HepG2 (cell line): ENCODE measurements around the gene ACTA2. TPM values are rescaled to one million over a fixed set of nuclear protein-coding genes. Genes with fewer than 3 reads are reported as not detected.

Experiments
- ATAC-seq: fragments of 200-7000 bp; cut with Tn5 transposase; 3 replicates; pipeline ENCODE4 v1.9.1; 2020; ENCODE audit warnings: mild to moderate bottlenecking, moderate library complexity
- BruUV-seq: library from RNA; stranded (reverse); fragments of 400-500 nt; replicated peaks from 2 replicates; lab custom pipeline; 2021; lab: Mats Ljungman, UMichigan
- CTCF ChIA-PET: fragments of 300-600 bp; formaldehyde crosslinking; extraction: SDS; loops from one replicate; lab custom pipeline; 2021; ENCODE audit warnings: low total read pairs, inconsistent platforms, low intra/inter-chr PET ratio; lab: Yijun Ruan, JAX
- POLR2A ChIA-PET: fragments of 350-600 bp; sonication (Branson Sonifier 250); formaldehyde crosslinking; loops from one replicate; lab custom pipeline; 2020; ENCODE audit warnings: antibody characterized with exemption, inconsistent platforms; lab: Yijun Ruan, JAX
- DNase-seq: peaks from one replicate; pipeline ENCODE4 v3.0.0-alpha.2; 2015; ENCODE audit warnings: low spot score
- FAIRE-seq: peaks from 3 replicates; lab custom pipeline; 2011; peaks lifted over from hg19 to GRCh38; lab: Jason Lieb, UNC
- H2AFZ ChIP-seq: one replicate; pipeline ENCODE4 v1.6.1; 2011; ENCODE audit warnings: low read length, inconsistent platforms
- H3K27ac ChIP-seq: fragments of 300-600 bp; 3 replicates; pipeline ENCODE4 v1.8.0; 2011; ENCODE audit warnings: mixed run types, mild to moderate bottlenecking, mixed read lengths, low read length, inconsistent platforms; ENCODE audit not compliant: insufficient read depth; ENCODE audit errors: extremely low read length
- H3K27me3 ChIP-seq, 2 experiments: fragments of 200-600 bp in 1 of 2; 2 replicates in 1 of 2; 3 replicates in 1 of 2; pipeline versions ENCODE4 v1.6.0 to v1.8.0; 2011; ENCODE audit warnings: low read length in 2 of 2, mild to moderate bottlenecking in 2 of 2, moderate library complexity in 2 of 2, inconsistent platforms in 1 of 2; ENCODE audit not compliant: insufficient read depth in 2 of 2, control insufficient read depth in 1 of 2
- H3K36me3 ChIP-seq, 2 experiments: fragments of 200-600 bp in 1 of 2; replicated peaks in 1 of 2; 2 replicates in 1 of 2; 3 replicates in 1 of 2; pipeline versions ENCODE4 v1.5.1 to v1.8.0; 2011; ENCODE audit warnings: low read length in 2 of 2, inconsistent platforms in 1 of 2; ENCODE audit not compliant: insufficient read depth in 2 of 2, control insufficient read depth in 1 of 2
- H3K4me1 ChIP-seq: 2 replicates; pipeline ENCODE4 v1.5.1; 2012; ENCODE audit warnings: low read length, inconsistent platforms; ENCODE audit not compliant: insufficient read depth
- H3K4me2 ChIP-seq: 2 replicates; pipeline ENCODE4 v1.6.0; 2011; ENCODE audit warnings: low read depth, low read length, inconsistent platforms
- H3K4me3 ChIP-seq, 3 experiments: fragments of 200-600 bp in 1 of 3; sonication (generic), shearing (Covaris generic) in 1 of 3; replicated peaks in 1 of 3; 2 replicates each; pipeline ENCODE4 v1.5.1; 2011 to 2016; ENCODE audit warnings: low read length in 3 of 3, inconsistent platforms in 2 of 3, low read depth in 2 of 3, mild to moderate bottlenecking in 2 of 3, control low read depth in 1 of 3, mixed read lengths in 1 of 3; ENCODE audit not compliant: insufficient read depth in 1 of 3
- H3K79me2 ChIP-seq: one replicate; pipeline ENCODE4 v1.6.1; 2011; ENCODE audit warnings: low read length, inconsistent platforms; ENCODE audit not compliant: insufficient read depth
- H3K9ac ChIP-seq: 2 replicates; pipeline ENCODE4 v1.6.0; 2011; ENCODE audit warnings: mild to moderate bottlenecking, low read depth, low read length, inconsistent platforms; ENCODE audit not compliant: insufficient read depth
- H3K9me3 ChIP-seq: 2 replicates; pipeline ENCODE4 v1.5.1; 2012; ENCODE audit warnings: mild to moderate bottlenecking, low read length
- H4K20me1 ChIP-seq: 2 replicates; pipeline ENCODE4 v1.6.0; 2011; ENCODE audit warnings: inconsistent platforms, mild to moderate bottlenecking, low read length, moderate library complexity; ENCODE audit not compliant: insufficient read depth
- SAP130 ChIP-seq: IDR thresholded peaks from 2 replicates; pipeline ENCODE4 v1.6.1; 2016; ENCODE audit warnings: low read depth
- ZNF274 ChIP-seq: sonication (generic); formaldehyde crosslinking; IDR thresholded peaks from 2 replicates; pipeline ENCODE4 v1.5.1; 2020; ENCODE audit warnings: mild to moderate bottlenecking, missing genetic modification reagents
- WGBS: methylation state at CpG from one replicate; pipeline ENCODE4 v1.1.6; 2017; ENCODE audit warnings: low lambda C conversion rate; 5-methylcytosine and 5-hydroxymethylcytosine counted together
- in situ Hi-C: cut with HindIII; loops from 2 replicates; pipeline ENCODE4 v1.10.0; 2017; ENCODE audit warnings: low pct_unique_long_range_greater_than_20kb; ENCODE audit not compliant: extremely low pct_ligation_motif_present
- intact Hi-C: fragments of 100-400 bp; cut with micrococcal nuclease; formaldehyde crosslinking; loops from one replicate; pipeline ENCODE4 v1.10.0; 2022; ENCODE audit not compliant: unreplicated experiment
- polyA plus RNA-seq, 8 experiments: library from polyadenylated mRNA; depleted of rRNA in 3 of 8; stranded (reverse) in 7 of 8; unstranded in 1 of 8; fragments of >200 nt; fragmentation: Illumina TruSeq in 4 of 8; extraction: Trizol in 4 of 8; gene quantifications; 2 replicates each; pipeline versions ENCODE4 v1.2.1 to v1.2.3, GENCODE V29; 2011 to 2016; ENCODE audit warnings: low read depth in 4 of 8, missing spikeins in 1 of 8, mixed read lengths in 1 of 8; ENCODE audit not compliant: insufficient read depth in 1 of 8
- total RNA-seq, 5 experiments: library from RNA; depleted of rRNA; stranded (reverse); fragments of >200 nt; fragmentation: Illumina TruSeq; extraction: Trizol; gene quantifications; 2 replicates each; pipeline ENCODE4 v1.2.3, GENCODE V29; 2016; ENCODE audit warnings: low read depth in 1 of 5
- TF ChIP-seq, protein P1 (sequence below): sonication (generic); formaldehyde crosslinking; IDR thresholded peaks from 2 replicates; pipeline ENCODE4 v1.4.0; 2020; ENCODE audit warnings: low read depth, missing genetic modification reagents
- TF ChIP-seq, protein P2 (sequence below): sonication (generic); formaldehyde crosslinking; IDR thresholded peaks from 2 replicates; pipeline ENCODE4 v1.5.0; 2020; ENCODE audit warnings: mild to moderate bottlenecking, missing genetic modification reagents

Gene ACTA2
- total and polyA plus RNA-seq, 2 of the 13 experiments (the other 11 are each of a cell fraction or from before 2014, with no cell fraction given): 21.8 to 59.9 TPM

DNA sequence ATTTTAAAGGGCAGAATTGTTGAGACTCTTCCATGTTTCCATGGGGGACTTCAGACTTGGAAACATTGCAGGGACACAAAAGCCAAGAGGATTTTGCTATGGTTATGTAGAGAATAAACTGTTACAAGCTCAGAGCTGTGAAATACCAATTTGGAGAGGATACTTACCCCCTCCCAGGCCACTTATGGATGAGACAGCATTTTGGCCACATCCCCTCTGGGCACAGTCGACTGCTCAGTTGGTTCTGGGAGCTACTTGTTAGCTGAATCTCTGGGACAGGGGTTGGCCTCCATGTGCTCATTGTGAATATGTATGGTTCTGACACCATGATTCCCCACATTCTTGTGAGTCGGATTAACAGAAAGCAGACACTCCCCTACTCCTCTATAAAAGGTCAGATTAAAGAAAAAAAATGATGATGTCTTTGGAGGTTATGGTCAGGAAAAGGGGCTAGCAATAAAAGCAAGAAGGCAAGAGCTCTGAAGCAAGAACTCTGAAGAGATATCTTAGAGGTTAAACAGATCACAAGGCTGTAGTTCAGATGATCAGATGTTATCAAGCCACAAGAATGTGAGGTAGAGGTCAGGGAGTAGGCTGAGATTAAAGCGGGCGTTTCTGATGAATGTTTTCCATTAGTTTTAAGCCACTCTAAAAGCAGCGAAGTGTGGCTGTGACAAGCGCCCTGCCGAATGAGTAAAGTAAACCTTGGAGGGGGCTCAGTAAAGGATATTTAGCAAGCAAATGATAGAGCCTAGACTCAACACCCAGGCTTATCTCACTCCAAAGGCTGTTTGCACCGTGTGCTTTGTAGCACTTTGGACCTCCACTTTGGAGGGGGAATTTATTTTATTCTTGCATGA is 55.3 kb downstream of the ACTA2 start:
- ChIA-PET CTCF (no interaction called here), POLR2A (no interaction called here)
- Histone ChIP-seq H3K9me3 (no peaks in the 10 kb centered on the region), H3K9ac (peak overlapping the region; percentile 2), H3K4me2 (peak overlapping the region; percentile 60), H2AFZ (no peak overlapping the region), H3K79me2 (no peaks in the 10 kb centered on the region), H3K27me3 (no peaks in the 10 kb centered on the region), H3K4me3 (peak overlapping the region in 1 of 3 experiments; percentile 17; a peak in 1 of 6 replicates), H3K27ac (peak overlapping the region; percentile 24), H3K36me3 (no peaks in the 10 kb centered on the region), H3K4me1 (peaks cover 34% of the 10 kb centered on the region), H4K20me1 (no peaks in the 10 kb centered on the region)
- DNase-seq: peak; percentile 44
- ATAC-seq: peak; percentile 68
- peak; percentile 26 for FAIRE-seq
- intact Hi-C loops: loop anchor here (1.0 to 5.0 kb wide), 2 partner anchors 35 to 105 kb away; no protein-coding TSS in a partner anchor
- WGBS: 18% methylated on average over 8 of the region's 8 CpGs
- in situ Hi-C loops: no loop called here
- TF ChIP-seq, protein P1, sequence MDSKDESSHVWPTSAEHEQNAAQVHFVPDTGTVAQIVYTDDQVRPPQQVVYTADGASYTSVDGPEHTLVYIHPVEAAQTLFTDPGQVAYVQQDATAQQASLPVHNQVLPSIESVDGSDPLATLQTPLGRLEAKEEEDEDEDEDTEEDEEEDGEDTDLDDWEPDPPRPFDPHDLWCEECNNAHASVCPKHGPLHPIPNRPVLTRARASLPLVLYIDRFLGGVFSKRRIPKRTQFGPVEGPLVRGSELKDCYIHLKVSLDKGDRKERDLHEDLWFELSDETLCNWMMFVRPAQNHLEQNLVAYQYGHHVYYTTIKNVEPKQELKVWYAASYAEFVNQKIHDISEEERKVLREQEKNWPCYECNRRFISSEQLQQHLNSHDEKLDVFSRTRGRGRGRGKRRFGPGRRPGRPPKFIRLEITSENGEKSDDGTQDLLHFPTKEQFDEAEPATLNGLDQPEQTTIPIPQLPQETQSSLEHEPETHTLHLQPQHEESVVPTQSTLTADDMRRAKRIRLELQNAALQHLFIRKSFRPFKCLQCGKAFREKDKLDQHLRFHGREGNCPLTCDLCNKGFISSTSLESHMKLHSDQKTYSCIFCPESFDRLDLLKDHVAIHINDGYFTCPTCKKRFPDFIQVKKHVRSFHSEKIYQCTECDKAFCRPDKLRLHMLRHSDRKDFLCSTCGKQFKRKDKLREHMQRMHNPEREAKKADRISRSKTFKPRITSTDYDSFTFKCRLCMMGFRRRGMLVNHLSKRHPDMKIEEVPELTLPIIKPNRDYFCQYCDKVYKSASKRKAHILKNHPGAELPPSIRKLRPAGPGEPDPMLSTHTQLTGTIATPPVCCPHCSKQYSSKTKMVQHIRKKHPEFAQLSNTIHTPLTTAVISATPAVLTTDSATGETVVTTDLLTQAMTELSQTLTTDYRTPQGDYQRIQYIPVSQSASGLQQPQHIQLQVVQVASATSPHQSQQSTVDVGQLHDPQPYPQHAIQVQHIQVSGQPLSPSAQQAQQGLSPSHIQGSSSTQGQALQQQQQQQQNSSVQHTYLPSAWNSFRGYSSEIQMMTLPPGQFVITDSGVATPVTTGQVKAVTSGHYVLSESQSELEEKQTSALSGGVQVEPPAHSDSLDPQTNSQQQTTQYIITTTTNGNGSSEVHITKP (CRISPR knock-in tag): peak; percentile 65; the same call in 1 of the 2 replicates
- no peak for TF ChIP-seq SAP130
- TF ChIP-seq ZNF274 (CRISPR knock-in tag): no peak
- TF ChIP-seq, protein P2, sequence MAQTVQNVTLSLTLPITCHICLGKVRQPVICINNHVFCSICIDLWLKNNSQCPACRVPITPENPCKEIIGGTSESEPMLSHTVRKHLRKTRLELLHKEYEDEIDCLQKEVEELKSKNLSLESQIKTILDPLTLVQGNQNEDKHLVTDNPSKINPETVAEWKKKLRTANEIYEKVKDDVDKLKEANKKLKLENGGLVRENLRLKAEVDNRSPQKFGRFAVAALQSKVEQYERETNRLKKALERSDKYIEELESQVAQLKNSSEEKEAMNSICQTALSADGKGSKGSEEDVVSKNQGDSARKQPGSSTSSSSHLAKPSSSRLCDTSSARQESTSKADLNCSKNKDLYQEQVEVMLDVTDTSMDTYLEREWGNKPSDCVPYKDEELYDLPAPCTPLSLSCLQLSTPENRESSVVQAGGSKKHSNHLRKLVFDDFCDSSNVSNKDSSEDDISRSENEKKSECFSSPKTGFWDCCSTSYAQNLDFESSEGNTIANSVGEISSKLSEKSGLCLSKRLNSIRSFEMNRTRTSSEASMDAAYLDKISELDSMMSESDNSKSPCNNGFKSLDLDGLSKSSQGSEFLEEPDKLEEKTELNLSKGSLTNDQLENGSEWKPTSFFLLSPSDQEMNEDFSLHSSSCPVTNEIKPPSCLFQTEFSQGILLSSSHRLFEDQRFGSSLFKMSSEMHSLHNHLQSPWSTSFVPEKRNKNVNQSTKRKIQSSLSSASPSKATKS: no peak
- BruUV-seq: TSS peak; percentile 92
